GM12878 (cell line): ENCODE data around the gene USH2A. TPM values are rescaled to one million over a fixed set of nuclear protein-coding genes. Genes with fewer than 3 reads are reported as not detected.
A peak's percentile ranks its signal among the peaks of the same experiment; 100 is the strongest.

Source experiments
- ESRRA ChIP-seq: IDR thresholded peaks from 2 replicates; pipeline ENCODE4 v1.6.1; 2012; ENCODE audit warnings: mild to moderate bottlenecking, low read length, improper control_type of control experiment
- FOXM1 ChIP-seq: IDR thresholded peaks from 2 replicates; pipeline ENCODE4 v1.6.1; 2012; ENCODE audit warnings: low read depth, mild to moderate bottlenecking, inconsistent platforms, low read length, moderate library complexity
- IRF4 ChIP-seq: IDR thresholded peaks from 2 replicates; pipeline ENCODE4 v1.6.1; 2011; ENCODE audit warnings: low read depth, low read length
- JUNB ChIP-seq: IDR thresholded peaks from 2 replicates; pipeline ENCODE4 v1.6.1; 2016; ENCODE audit warnings: antibody characterized with exemption, mild to moderate bottlenecking
- KLF5 ChIP-seq: fragments of 450-650 bp; IDR thresholded peaks from 2 replicates; pipeline ENCODE4 v1.6.1; 2014; ENCODE audit warnings: mild to moderate bottlenecking; ENCODE audit not compliant: partially characterized antibody
- MEF2A ChIP-seq: IDR thresholded peaks from 2 replicates; pipeline ENCODE4 v1.6.1; 2011; ENCODE audit warnings: low read depth, mild to moderate bottlenecking, low read length, moderate library complexity; ENCODE audit not compliant: insufficient read depth
- MYB ChIP-seq: fragments of 150-350 bp; IDR thresholded peaks from 2 replicates; pipeline ENCODE4 v1.6.1; 2014; ENCODE audit warnings: mild to moderate bottlenecking, low read depth, low read length, borderline replicate concordance
- NR2C2 ChIP-seq: IDR thresholded peaks from 2 replicates; pipeline ENCODE4 v1.6.1; 2011; ENCODE audit warnings: borderline replicate concordance, low read depth; ENCODE audit not compliant: control insufficient read depth, insufficient read length
- POLR2AphosphoS2 ChIP-seq: IDR thresholded peaks from 2 replicates; pipeline ENCODE4 v1.6.1; 2011; ENCODE audit warnings: low read depth, mild to moderate bottlenecking, low read length, improper control_type of control experiment, moderate library complexity
- POLR2AphosphoS5 ChIP-seq: IDR thresholded peaks from 2 replicates; pipeline ENCODE4 v1.6.1; 2011; ENCODE audit warnings: mild to moderate bottlenecking, low read length, inconsistent platforms
- RAD51 ChIP-seq: fragments of 450-650 bp; IDR thresholded peaks from 2 replicates; pipeline ENCODE4 v1.6.1; 2016; ENCODE audit warnings: moderate library complexity, mild to moderate bottlenecking, inconsistent platforms
- RCOR1 ChIP-seq: conservative IDR thresholded peaks from 2 replicates; pipeline ENCODE4 v1.6.1; 2012; ENCODE audit warnings: low read depth, low read length, improper control_type of control experiment
- RFX5 ChIP-seq: IDR thresholded peaks from 2 replicates; pipeline ENCODE4 v1.6.1; 2011; ENCODE audit warnings: low read depth, low read length, improper control_type of control experiment
- SIX5 ChIP-seq: IDR thresholded peaks from 2 replicates; pipeline ENCODE4 v1.6.1; 2011; ENCODE audit warnings: mild to moderate bottlenecking, low read depth, low read length, moderate library complexity; ENCODE audit not compliant: severe bottlenecking
- SMAD5 ChIP-seq: IDR thresholded peaks from 2 replicates; pipeline ENCODE4 v1.6.1; 2016; ENCODE audit warnings: antibody characterized with exemption, low read depth
- SPI1 ChIP-seq: IDR thresholded peaks from 2 replicates; pipeline ENCODE4 v1.6.1; 2011; ENCODE audit warnings: low read depth, mild to moderate bottlenecking, low read length, moderate library complexity, borderline replicate concordance; ENCODE audit not compliant: insufficient read depth
- SRF ChIP-seq, 2 experiments: IDR thresholded peaks; 2 replicates each; pipeline ENCODE4 v1.6.1; 2011; ENCODE audit warnings: low read depth in 2 of 2, low read length in 2 of 2, mild to moderate bottlenecking in 1 of 2, moderate library complexity in 1 of 2
- TAF1 ChIP-seq: IDR thresholded peaks from 2 replicates; pipeline ENCODE4 v1.6.1; 2011; ENCODE audit warnings: mild to moderate bottlenecking, low read depth, low read length, borderline replicate concordance
- YBX1 ChIP-seq: fragments of 450-650 bp; IDR thresholded peaks from 2 replicates; pipeline ENCODE4 v1.6.1; 2016; ENCODE audit warnings: antibody characterized with exemption
- ZBED1 ChIP-seq: IDR thresholded peaks from 2 replicates; pipeline ENCODE4 v1.6.1; 2016; ENCODE audit warnings: borderline replicate concordance
- ZNF384 ChIP-seq: IDR thresholded peaks from 2 replicates; pipeline ENCODE4 v1.6.1; 2012; ENCODE audit warnings: low read depth, mild to moderate bottlenecking, low read length, improper control_type of control experiment, borderline replicate concordance
- ZNF622 ChIP-seq: fragments of 450-650 bp; IDR thresholded peaks from 2 replicates; pipeline ENCODE4 v1.6.1; 2017; ENCODE audit warnings: mild to moderate bottlenecking, inconsistent platforms
- polyA plus RNA-seq, 11 experiments: library from polyadenylated mRNA; depleted of rRNA in 4 of 11; unstranded in 6 of 11; stranded (reverse) in 5 of 11; fragments of >200 nt; fragmentation: Nextera tagmentation in 4 of 11; fragmentation: Illumina TruSeq in 1 of 11; extraction: Ambion mirVana in 4 of 11; extraction: Trizol in 1 of 11; gene quantifications; 1 replicate in 1 of 11; 2 replicates in 10 of 11; pipeline versions ENCODE4 v1.2.1 to v1.2.3, GENCODE V29; 2011 to 2016; ENCODE audit warnings: inconsistent platforms in 2 of 11, missing spikeins in 2 of 11, low read depth in 1 of 11
- total RNA-seq, 4 experiments: library from RNA; depleted of rRNA in 3 of 4; stranded (reverse); fragments of >200 nt in 3 of 4; fragmentation: Illumina TruSeq in 1 of 4; extraction: Trizol in 1 of 4; gene quantifications; 2 replicates each; pipeline versions ENCODE4 v1.2.1 to v1.2.3, GENCODE V29; 2013 to 2021
- TF ChIP-seq, protein P1 (sequence below): fragments of 450-650 bp; formaldehyde crosslinking; IDR thresholded peaks from 2 replicates; pipeline ENCODE4 v1.4.0; 2022; ENCODE audit warnings: mild to moderate bottlenecking, moderate library complexity
- TF ChIP-seq, protein P2 (sequence below): IDR thresholded peaks from 2 replicates; pipeline ENCODE4 v1.6.1; 2011; ENCODE audit warnings: borderline replicate concordance, low read depth, mild to moderate bottlenecking, moderate library complexity, mixed read lengths, low read length; ENCODE audit not compliant: insufficient read depth; ENCODE audit errors: extremely low read length
- TF ChIP-seq, protein P3 (sequence below): fragments of 450-650 bp; IDR thresholded peaks from 2 replicates; pipeline ENCODE4 v1.6.1; 2017; ENCODE audit warnings: mild to moderate bottlenecking
- TF ChIP-seq, protein P4 (sequence below): fragments of 450-650 bp; IDR thresholded peaks from 2 replicates; pipeline ENCODE4 v1.6.1; 2016; ENCODE audit warnings: mild to moderate bottlenecking

The USH2A gene
- total and polyA plus RNA-seq, 10 of the 15 experiments (the other 5 are each of a cell fraction or from before 2014, with no cell fraction given), result under 0.01 to 0.20 (median 0.01) TPM; not detected in 2

DNA sequence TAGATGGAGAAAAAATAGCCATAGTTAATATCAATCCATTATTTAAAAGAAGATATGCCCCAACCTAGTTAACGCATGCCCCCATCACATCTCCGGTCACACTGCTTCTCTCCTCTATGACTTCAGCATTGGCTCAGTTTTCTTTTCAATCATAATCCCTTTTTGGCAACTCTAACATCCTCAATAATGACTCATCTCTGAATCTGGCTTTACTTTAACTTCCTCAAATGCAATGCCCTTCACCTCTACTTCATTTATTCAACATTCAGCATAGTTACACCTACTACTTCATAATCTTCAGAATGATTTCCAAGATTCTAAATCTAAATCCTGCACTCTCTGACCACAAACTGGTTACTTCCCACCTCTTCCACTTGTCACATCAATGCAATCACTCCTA is 417.3 kb downstream of the USH2A start (continued):
- no peak for TF ChIP-seq SRF (IDR thresholded peaks at IDR 0.05; ENCODE audit: low read depth in 2 of 2, low read length in 2 of 2)
- TF ChIP-seq ESRRA, result no peak
- no peak for TF ChIP-seq SMAD5
- TF ChIP-seq, protein P1, sequence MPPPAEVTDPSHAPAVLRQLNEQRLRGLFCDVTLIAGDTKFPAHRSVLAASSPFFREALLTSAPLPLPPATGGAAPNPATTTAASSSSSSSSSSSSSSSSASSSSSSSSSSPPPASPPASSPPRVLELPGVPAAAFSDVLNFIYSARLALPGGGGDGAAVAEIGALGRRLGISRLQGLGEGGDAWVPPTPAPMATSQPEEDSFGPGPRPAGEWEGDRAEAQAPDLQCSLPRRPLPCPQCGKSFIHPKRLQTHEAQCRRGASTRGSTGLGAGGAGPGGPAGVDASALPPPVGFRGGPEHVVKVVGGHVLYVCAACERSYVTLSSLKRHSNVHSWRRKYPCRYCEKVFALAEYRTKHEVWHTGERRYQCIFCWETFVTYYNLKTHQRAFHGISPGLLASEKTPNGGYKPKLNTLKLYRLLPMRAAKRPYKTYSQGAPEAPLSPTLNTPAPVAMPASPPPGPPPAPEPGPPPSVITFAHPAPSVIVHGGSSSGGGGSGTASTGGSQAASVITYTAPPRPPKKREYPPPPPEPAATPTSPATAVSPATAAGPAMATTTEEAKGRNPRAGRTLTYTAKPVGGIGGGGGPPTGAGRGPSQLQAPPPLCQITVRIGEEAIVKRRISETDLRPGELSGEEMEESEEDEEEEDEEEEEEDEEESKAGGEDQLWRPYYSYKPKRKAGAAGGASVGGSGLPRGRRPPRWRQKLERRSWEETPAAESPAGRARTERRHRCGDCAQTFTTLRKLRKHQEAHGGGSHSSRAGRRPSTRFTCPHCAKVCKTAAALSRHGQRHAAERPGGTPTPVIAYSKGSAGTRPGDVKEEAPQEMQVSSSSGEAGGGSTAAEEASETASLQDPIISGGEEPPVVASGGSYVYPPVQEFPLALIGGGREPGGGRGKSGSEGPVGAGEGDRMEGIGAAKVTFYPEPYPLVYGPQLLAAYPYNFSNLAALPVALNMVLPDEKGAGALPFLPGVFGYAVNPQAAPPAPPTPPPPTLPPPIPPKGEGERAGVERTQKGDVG, result no peak
- TF ChIP-seq, protein P2, sequence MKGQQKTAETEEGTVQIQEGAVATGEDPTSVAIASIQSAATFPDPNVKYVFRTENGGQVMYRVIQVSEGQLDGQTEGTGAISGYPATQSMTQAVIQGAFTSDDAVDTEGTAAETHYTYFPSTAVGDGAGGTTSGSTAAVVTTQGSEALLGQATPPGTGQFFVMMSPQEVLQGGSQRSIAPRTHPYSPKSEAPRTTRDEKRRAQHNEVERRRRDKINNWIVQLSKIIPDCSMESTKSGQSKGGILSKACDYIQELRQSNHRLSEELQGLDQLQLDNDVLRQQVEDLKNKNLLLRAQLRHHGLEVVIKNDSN, result no peak
- TF ChIP-seq RCOR1, result no peak
- TF ChIP-seq IRF4, result peak; percentile 28; the same call in 1 of the 2 replicates
- peak; percentile 96 for TF ChIP-seq JUNB
- TF ChIP-seq MEF2A, result peak; percentile 90
- no peak for TF ChIP-seq RAD51
- TF ChIP-seq, protein P3, sequence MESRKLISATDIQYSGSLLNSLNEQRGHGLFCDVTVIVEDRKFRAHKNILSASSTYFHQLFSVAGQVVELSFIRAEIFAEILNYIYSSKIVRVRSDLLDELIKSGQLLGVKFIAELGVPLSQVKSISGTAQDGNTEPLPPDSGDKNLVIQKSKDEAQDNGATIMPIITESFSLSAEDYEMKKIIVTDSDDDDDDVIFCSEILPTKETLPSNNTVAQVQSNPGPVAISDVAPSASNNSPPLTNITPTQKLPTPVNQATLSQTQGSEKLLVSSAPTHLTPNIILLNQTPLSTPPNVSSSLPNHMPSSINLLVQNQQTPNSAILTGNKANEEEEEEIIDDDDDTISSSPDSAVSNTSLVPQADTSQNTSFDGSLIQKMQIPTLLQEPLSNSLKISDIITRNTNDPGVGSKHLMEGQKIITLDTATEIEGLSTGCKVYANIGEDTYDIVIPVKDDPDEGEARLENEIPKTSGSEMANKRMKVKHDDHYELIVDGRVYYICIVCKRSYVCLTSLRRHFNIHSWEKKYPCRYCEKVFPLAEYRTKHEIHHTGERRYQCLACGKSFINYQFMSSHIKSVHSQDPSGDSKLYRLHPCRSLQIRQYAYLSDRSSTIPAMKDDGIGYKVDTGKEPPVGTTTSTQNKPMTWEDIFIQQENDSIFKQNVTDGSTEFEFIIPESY, result no peak
- TF ChIP-seq MYB, result no peak
- no peak for TF ChIP-seq KLF5
- TF ChIP-seq ZBED1, result no peak
- TF ChIP-seq POLR2AphosphoS5, result no peak
- TF ChIP-seq, protein P4, sequence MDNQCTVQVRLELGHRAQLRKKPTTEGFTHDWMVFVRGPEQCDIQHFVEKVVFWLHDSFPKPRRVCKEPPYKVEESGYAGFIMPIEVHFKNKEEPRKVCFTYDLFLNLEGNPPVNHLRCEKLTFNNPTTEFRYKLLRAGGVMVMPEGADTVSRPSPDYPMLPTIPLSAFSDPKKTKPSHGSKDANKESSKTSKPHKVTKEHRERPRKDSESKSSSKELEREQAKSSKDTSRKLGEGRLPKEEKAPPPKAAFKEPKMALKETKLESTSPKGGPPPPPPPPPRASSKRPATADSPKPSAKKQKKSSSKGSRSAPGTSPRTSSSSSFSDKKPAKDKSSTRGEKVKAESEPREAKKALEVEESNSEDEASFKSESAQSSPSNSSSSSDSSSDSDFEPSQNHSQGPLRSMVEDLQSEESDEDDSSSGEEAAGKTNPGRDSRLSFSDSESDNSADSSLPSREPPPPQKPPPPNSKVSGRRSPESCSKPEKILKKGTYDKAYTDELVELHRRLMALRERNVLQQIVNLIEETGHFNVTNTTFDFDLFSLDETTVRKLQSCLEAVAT, result no peak
- no peak for TF ChIP-seq SPI1
- TF ChIP-seq YBX1, result no peak
- no peak for TF ChIP-seq NR2C2
- TF ChIP-seq RFX5, result no peak
- no peak for TF ChIP-seq ZNF384
- no peak for TF ChIP-seq TAF1
- TF ChIP-seq SIX5, result no peak
- no peak for TF ChIP-seq ZNF622
- TF ChIP-seq FOXM1, result peak; percentile 52; the same call in 1 of the 2 replicates
- no peak for TF ChIP-seq POLR2AphosphoS2
